Measurements from ENCODE around the gene MST1.

DNA sequence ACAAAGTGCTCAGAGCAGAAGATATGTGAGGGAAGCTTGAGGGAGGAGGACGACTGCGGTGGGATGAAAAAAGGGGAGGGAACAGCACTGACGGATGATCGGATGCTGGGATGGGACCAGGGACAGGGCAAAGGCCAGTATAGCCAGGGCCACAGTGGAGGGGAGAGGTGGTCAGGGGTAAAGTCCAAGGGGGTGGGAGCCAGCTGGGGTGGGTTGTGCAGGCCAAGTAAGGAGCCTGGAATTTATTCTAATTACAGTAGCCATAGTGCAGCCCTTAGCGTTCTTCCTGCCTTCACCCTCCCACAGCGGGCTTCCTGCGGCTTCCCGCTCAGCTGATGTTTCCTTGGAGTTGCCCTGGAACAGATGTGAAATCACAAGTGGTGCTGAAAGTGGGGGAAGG, 22.7 kb downstream of the MST1 start:
- TF ChIP-seq, protein P1, sequence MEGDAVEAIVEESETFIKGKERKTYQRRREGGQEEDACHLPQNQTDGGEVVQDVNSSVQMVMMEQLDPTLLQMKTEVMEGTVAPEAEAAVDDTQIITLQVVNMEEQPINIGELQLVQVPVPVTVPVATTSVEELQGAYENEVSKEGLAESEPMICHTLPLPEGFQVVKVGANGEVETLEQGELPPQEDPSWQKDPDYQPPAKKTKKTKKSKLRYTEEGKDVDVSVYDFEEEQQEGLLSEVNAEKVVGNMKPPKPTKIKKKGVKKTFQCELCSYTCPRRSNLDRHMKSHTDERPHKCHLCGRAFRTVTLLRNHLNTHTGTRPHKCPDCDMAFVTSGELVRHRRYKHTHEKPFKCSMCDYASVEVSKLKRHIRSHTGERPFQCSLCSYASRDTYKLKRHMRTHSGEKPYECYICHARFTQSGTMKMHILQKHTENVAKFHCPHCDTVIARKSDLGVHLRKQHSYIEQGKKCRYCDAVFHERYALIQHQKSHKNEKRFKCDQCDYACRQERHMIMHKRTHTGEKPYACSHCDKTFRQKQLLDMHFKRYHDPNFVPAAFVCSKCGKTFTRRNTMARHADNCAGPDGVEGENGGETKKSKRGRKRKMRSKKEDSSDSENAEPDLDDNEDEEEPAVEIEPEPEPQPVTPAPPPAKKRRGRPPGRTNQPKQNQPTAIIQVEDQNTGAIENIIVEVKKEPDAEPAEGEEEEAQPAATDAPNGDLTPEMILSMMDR (conservative IDR thresholded peaks at IDR 0.05; ENCODE audit: low read depth, low read length): no peak
- TF ChIP-seq EZH2 (IDR thresholded peaks at IDR 0.05; ENCODE audit: low read length, unreplicated experiment) (no peak), EZH2phosphoT487 (IDR thresholded peaks at IDR 0.05; ENCODE audit: borderline replicate concordance, low read length) (no peak)
